Neural progenitor cell (in vitro differentiated cells): ENCODE data around the gene OXSR1. TPM values are rescaled to one million over a fixed set of nuclear protein-coding genes. Genes with fewer than 3 reads are reported as not detected.
A peak's percentile ranks its signal among the peaks of the same experiment; 100 is the strongest.
"Not testable (repeated sequence)": the region's sequence is repeated elsewhere in the genome, so short reads cannot be mapped to it uniquely, and the experiment has no call there.

Source experiments
- DNase-seq: peaks from one replicate; pipeline ENCODE4 v3.0.0-alpha.2; 2016; ENCODE audit warnings: low spot score
- H2AFZ ChIP-seq: fragments of 200-600 bp; sonication (generic); replicated peaks from 2 replicates; pipeline ENCODE4 v1.6.1; 2016; ENCODE audit warnings: antibody characterized with exemption
- H3F3A ChIP-seq: fragments of 200-600 bp; sonication (generic); 2 replicates; pipeline ENCODE4 v1.6.1; 2016; ENCODE audit warnings: antibody characterized with exemption, low read depth
- H3K27ac ChIP-seq: fragments of 200-600 bp; sonication (generic); 2 replicates; pipeline ENCODE4 v1.5.1; 2016; ENCODE audit warnings: mild to moderate bottlenecking
- H3K27me3 ChIP-seq: fragments of 200-600 bp; sonication (generic); 2 replicates; pipeline ENCODE4 v1.6.1; 2016; ENCODE audit warnings: mild to moderate bottlenecking, moderate library complexity
- H3K36me3 ChIP-seq: fragments of 200-600 bp; sonication (generic); 2 replicates; pipeline ENCODE4 v1.5.1; 2016
- H3K4me1 ChIP-seq: fragments of 200-600 bp; sonication (generic); 2 replicates; pipeline ENCODE4 v1.6.1; 2016; ENCODE audit warnings: mixed run types
- H3K4me2 ChIP-seq: fragments of 200-600 bp; sonication (generic); 2 replicates; pipeline ENCODE4 v1.6.1; 2016
- H3K4me3 ChIP-seq: fragments of 200-600 bp; sonication (generic); 2 replicates; pipeline ENCODE4 v1.5.1; 2016
- H3K79me2 ChIP-seq: fragments of 200-600 bp; sonication (generic); 2 replicates; pipeline ENCODE4 v1.6.1; 2016; ENCODE audit warnings: low read depth
- H3K9ac ChIP-seq: fragments of 200-600 bp; sonication (generic); 2 replicates; pipeline ENCODE4 v1.6.1; 2016
- H3K9me3 ChIP-seq: fragments of 200-600 bp; sonication (generic); 2 replicates; pipeline ENCODE4 v1.5.1; 2016; ENCODE audit warnings: low read depth
- H4K20me1 ChIP-seq: fragments of 200-600 bp; sonication (generic); 2 replicates; pipeline ENCODE4 v1.6.1; 2016; ENCODE audit warnings: low read depth
- H3K27ac Mint-ChIP-seq: 3 replicates; pipeline ENCODE4 v1.8.0; 2021; ENCODE audit warnings: mixed read lengths
- H3K27me3 Mint-ChIP-seq: 2 replicates; pipeline ENCODE4 v1.8.0; 2022; ENCODE audit warnings: low read depth, mild to moderate bottlenecking, inconsistent platforms, moderate library complexity, mixed read lengths; ENCODE audit not compliant: insufficient read depth
- H3K36me3 Mint-ChIP-seq: 3 replicates; pipeline ENCODE4 v1.8.0; 2021; ENCODE audit warnings: mixed read lengths
- H3K4me1 Mint-ChIP-seq: 3 replicates; pipeline ENCODE4 v1.8.0; 2021; ENCODE audit warnings: mixed read lengths
- H3K4me3 Mint-ChIP-seq: 3 replicates; pipeline ENCODE4 v1.8.0; 2021; ENCODE audit warnings: mild to moderate bottlenecking, moderate library complexity, mixed read lengths
- H3K9me3 Mint-ChIP-seq: 3 replicates; pipeline ENCODE4 v1.8.0; 2020; ENCODE audit warnings: mixed read lengths
- CTCF ChIP-seq: fragments of 200-600 bp; sonication (generic); IDR thresholded peaks from 2 replicates; pipeline ENCODE4 v1.5.1; 2017; ENCODE audit warnings: antibody characterized with exemption, mild to moderate bottlenecking
- EZH2 ChIP-seq: fragments of 200-600 bp; sonication (generic); IDR thresholded peaks from 2 replicates; pipeline ENCODE4 v1.6.1; 2017; ENCODE audit warnings: antibody characterized with exemption, mild to moderate bottlenecking, moderate library complexity
- EZH2phosphoT487 ChIP-seq: fragments of 200-600 bp; sonication (generic); IDR thresholded peaks from 2 replicates; pipeline ENCODE4 v1.6.1; 2017; ENCODE audit warnings: antibody characterized with exemption
- total RNA-seq: library from RNA; depleted of rRNA; stranded (reverse); fragments of >200 nt; gene quantifications from 2 replicates; pipeline ENCODE4 v1.2.3, GENCODE V29; 2015; ENCODE audit warnings: low replicate concordance

The OXSR1 gene
- total RNA-seq, 1 donor from 2014 or later, result 65.8 TPM

GRCh38 chr3:38281895-38282686, 116.8 kb downstream of the OXSR1 start, which contains the start of gene SLC22A14:
SLC22A14 (plus strand) TSS chr3:38282294; CDS start chr3:38306027, 23,733 bp downstream.
- peak; percentile 28 for TF ChIP-seq CTCF
- no peak for TF ChIP-seq EZH2
- no peaks in the 10 kb centered on the region for H4K20me1 ChIP-seq
- H2AFZ ChIP-seq, result no peak within 1 kb of the TSS
- DNase-seq, result peak; percentile 16
- Mint-ChIP-seq H3K4me3 (no peak within 1 kb of the TSS), H3K4me1 (no peaks in the 10 kb centered on the region), H3K27me3 (peaks cover 3% of the 10 kb centered on the region), H3K9me3 (no peaks in the 10 kb centered on the region), H3K27ac (peak within 1 kb of the TSS; percentile 46), H3K36me3 (peaks cover 3% of the 10 kb centered on the region)
- no peak within 1 kb of the TSS for H3K4me3 ChIP-seq
- H3K4me1 ChIP-seq, result no peaks in the 10 kb centered on the region
- no peaks in the 10 kb centered on the region for H3K27me3 ChIP-seq
- H3K36me3 ChIP-seq, result no peaks in the 10 kb centered on the region
- H3K9ac ChIP-seq, result no peak within 1 kb of the TSS
- H3K4me2 ChIP-seq, result no peak within 1 kb of the TSS
- no peaks in the 10 kb centered on the region for H3K79me2 ChIP-seq
- H3F3A ChIP-seq, result no peaks in the 10 kb centered on the region
- H3K9me3 ChIP-seq, result no peaks in the 10 kb centered on the region
- H3K27ac ChIP-seq, result no peak within 1 kb of the TSS

GRCh38 chr3:38283810-38284755, 118.7 kb downstream of the OXSR1 start:
- H3K4me3 Mint-ChIP-seq, result no peak overlapping the region
- no peaks in the 10 kb centered on the region for H3K79me2 ChIP-seq
- H3K4me2 ChIP-seq, result no peak overlapping the region
- no peaks in the 10 kb centered on the region for H3K27me3 ChIP-seq
- H2AFZ ChIP-seq, result no peak overlapping the region
- H3K4me1 ChIP-seq, result no peaks in the 10 kb centered on the region
- DNase-seq, result no peak
- H3K36me3 Mint-ChIP-seq, result no peaks in the 10 kb centered on the region
- H3K36me3 ChIP-seq, result no peaks in the 10 kb centered on the region
- H3K27me3 Mint-ChIP-seq, result peaks cover 3% of the 10 kb centered on the region
- H3K9me3 Mint-ChIP-seq, result no peaks in the 10 kb centered on the region
- no peak overlapping the region for H3K27ac ChIP-seq
- H4K20me1 ChIP-seq, result no peaks in the 10 kb centered on the region
- no peak overlapping the region for H3K9ac ChIP-seq
- no peaks in the 10 kb centered on the region for H3K9me3 ChIP-seq
- no peaks in the 10 kb centered on the region for H3F3A ChIP-seq
- H3K4me1 Mint-ChIP-seq, result no peaks in the 10 kb centered on the region
- no peak overlapping the region for H3K27ac Mint-ChIP-seq
- H3K4me3 ChIP-seq, result no peak overlapping the region
- TF ChIP-seq EZH2 (no peak), EZH2phosphoT487 (no peak), CTCF (no peak)

GRCh38 chr3:38284756-38285150, 119.4 kb downstream of the OXSR1 start:
- H3K9me3 Mint-ChIP-seq, result peaks cover 2% of the 10 kb centered on the region
- no peaks in the 10 kb centered on the region for H3K36me3 Mint-ChIP-seq
- no peaks in the 10 kb centered on the region for H3K4me1 Mint-ChIP-seq
- H2AFZ ChIP-seq, result no peak overlapping the region
- H3K4me1 ChIP-seq, result no peaks in the 10 kb centered on the region
- H3K27ac ChIP-seq, result no peak overlapping the region
- no peak for DNase-seq
- no peaks in the 10 kb centered on the region for H3K27me3 ChIP-seq
- H3K27me3 Mint-ChIP-seq, result peaks cover 3% of the 10 kb centered on the region
- H3F3A ChIP-seq, result no peaks in the 10 kb centered on the region
- no peak overlapping the region for H3K4me2 ChIP-seq
- no peaks in the 10 kb centered on the region for H4K20me1 ChIP-seq
- no peak for TF ChIP-seq CTCF
- TF ChIP-seq EZH2phosphoT487, result no peak
- no peak for TF ChIP-seq EZH2
- H3K9ac ChIP-seq, result no peak overlapping the region
- H3K4me3 ChIP-seq, result no peak overlapping the region
- H3K27ac Mint-ChIP-seq, result no peak overlapping the region
- no peak overlapping the region for H3K4me3 Mint-ChIP-seq
- H3K79me2 ChIP-seq, result no peaks in the 10 kb centered on the region
- no peaks in the 10 kb centered on the region for H3K36me3 ChIP-seq
- H3K9me3 ChIP-seq, result no peaks in the 10 kb centered on the region

- not testable (repeated sequence) for H3K79me2 ChIP-seq, H3K4me2 ChIP-seq, H3K9me3 Mint-ChIP-seq, H3K27ac ChIP-seq, H3K9me3 ChIP-seq, H2AFZ ChIP-seq, H3K27me3 ChIP-seq, H3K4me1 Mint-ChIP-seq, DNase-seq, H3K4me3 Mint-ChIP-seq, H3K4me1 ChIP-seq, H3F3A ChIP-seq, H3K27me3 Mint-ChIP-seq, H3K36me3 ChIP-seq, H3K27ac Mint-ChIP-seq, H3K4me3 ChIP-seq, H3K9ac ChIP-seq, H3K36me3 Mint-ChIP-seq, H4K20me1 ChIP-seq
These were observed 124.2 kb downstream of the OXSR1 start for GRCh38 chr3:38289286-38290217.

- H2AFZ ChIP-seq, H3K27ac Mint-ChIP-seq, H3K4me3 ChIP-seq, H3K27ac ChIP-seq, H3F3A ChIP-seq, H3K79me2 ChIP-seq, H3K4me3 Mint-ChIP-seq, H3K9me3 ChIP-seq, H3K27me3 ChIP-seq, H3K4me2 ChIP-seq, H3K36me3 Mint-ChIP-seq, H3K27me3 Mint-ChIP-seq, H3K9ac ChIP-seq, H3K9me3 Mint-ChIP-seq, DNase-seq, H4K20me1 ChIP-seq, H3K36me3 ChIP-seq: not testable (repeated sequence)
- peaks cover 12% of the 10 kb centered on the region for H3K4me1 Mint-ChIP-seq
- peaks cover 11% of the 10 kb centered on the region for H3K4me1 ChIP-seq
These were observed 131.7 kb downstream of the OXSR1 start for GRCh38 chr3:38297053-38297452.
